ENCODE data around the gene PDE4D. TPM values are rescaled to one million over a fixed set of nuclear protein-coding genes. Genes with fewer than 3 reads are reported as not detected.
"Not testable (repeated sequence)": the region's sequence is repeated elsewhere in the genome, so short reads cannot be mapped to it uniquely, and the experiment has no call there.

PDE4D gene
- total RNA-seq, 2 experiments from 2014 or later = 68.5 to 69.8 TPM

GRCh38 chr5:59795141-59795540 lies 98.4 kb downstream of the PDE4D start:
- Mint-ChIP-seq H3K27me3 (peaks cover 4% of the 10 kb centered on the region), H3K4me1 (peaks cover 22% of the 10 kb centered on the region), H3K27ac (no peak overlapping the region), H3K9me3 (ENCODE audit: low read depth) (no peaks in the 10 kb centered on the region), H3K36me3 (ENCODE audit: low read depth) (no peaks in the 10 kb centered on the region), H3K4me3 (no peak overlapping the region)
- no peak for DNase-seq
- ChIA-PET POLR2A (no interaction called here), CTCF (interaction anchor here (0.6 to 0.9 kb wide), 2 partner anchors 560 to 760 kb away, joined by 3 to 4 read pairs; no protein-coding TSS in a partner anchor)
- intact Hi-C loops (cut with DNase I, micrococcal nuclease) = no loop called here
- no peak for ATAC-seq

GRCh38 chr5:59792983-59793585 lies 100.4 kb downstream of the PDE4D start:
- Mint-ChIP-seq H3K9me3 (ENCODE audit: low read depth) (no peaks in the 10 kb centered on the region), H3K27me3 (peaks cover 6% of the 10 kb centered on the region), H3K4me1 (peaks cover 25% of the 10 kb centered on the region), H3K4me3 (no peak overlapping the region), H3K27ac (no peak overlapping the region), H3K36me3 (ENCODE audit: low read depth) (no peaks in the 10 kb centered on the region)
- CTCF ChIA-PET = no interaction called here
- DNase-seq (no peak), ATAC-seq (no peak)
- POLR2A ChIA-PET = interaction anchor here (0.6 kb wide), 1 partner anchor 49 kb away, joined by 5 read pairs; no protein-coding TSS in a partner anchor
- intact Hi-C loops (cut with DNase I, micrococcal nuclease) = no loop called here

DNA sequence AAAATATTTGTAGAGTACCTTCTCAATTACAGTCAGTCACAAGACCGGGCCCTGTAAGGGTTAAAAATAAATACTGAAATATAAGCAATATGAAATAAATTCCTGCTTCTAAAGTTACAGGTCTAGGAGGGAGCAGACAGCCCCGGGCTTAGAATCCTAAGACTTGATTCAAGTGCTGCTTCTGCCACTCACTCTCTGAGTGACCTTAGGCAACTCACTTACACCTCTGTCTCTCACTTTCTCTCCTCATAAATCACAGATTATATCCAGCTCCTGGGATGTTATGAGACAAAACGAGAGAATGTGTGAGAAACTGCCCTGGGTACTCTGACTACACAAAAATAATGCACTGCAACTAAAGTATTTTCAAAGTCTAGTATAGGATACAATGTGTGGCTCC lies 101.9 kb downstream of the PDE4D start:
- Mint-ChIP-seq H3K27me3 (peaks cover 10% of the 10 kb centered on the region), H3K4me3 (no peak overlapping the region), H3K4me1 (peaks cover 25% of the 10 kb centered on the region), H3K9me3 (ENCODE audit: low read depth) (no peaks in the 10 kb centered on the region), H3K36me3 (ENCODE audit: low read depth) (no peaks in the 10 kb centered on the region), H3K27ac (no peak overlapping the region)
- POLR2A ChIA-PET = no interaction called here
- intact Hi-C loops (cut with DNase I, micrococcal nuclease) = loop anchor here in 1 of 2 experiments (2.0 kb wide), 1 partner anchor 31 kb away; no protein-coding TSS in a partner anchor
- DNase-seq (no peak), ATAC-seq (no peak)
- CTCF ChIA-PET = interaction anchor here (0.9 to 1.8 kb wide), 2 partner anchors 18 to 895 kb away, joined by 3 to 6 read pairs; no protein-coding TSS in a partner anchor

DNA sequence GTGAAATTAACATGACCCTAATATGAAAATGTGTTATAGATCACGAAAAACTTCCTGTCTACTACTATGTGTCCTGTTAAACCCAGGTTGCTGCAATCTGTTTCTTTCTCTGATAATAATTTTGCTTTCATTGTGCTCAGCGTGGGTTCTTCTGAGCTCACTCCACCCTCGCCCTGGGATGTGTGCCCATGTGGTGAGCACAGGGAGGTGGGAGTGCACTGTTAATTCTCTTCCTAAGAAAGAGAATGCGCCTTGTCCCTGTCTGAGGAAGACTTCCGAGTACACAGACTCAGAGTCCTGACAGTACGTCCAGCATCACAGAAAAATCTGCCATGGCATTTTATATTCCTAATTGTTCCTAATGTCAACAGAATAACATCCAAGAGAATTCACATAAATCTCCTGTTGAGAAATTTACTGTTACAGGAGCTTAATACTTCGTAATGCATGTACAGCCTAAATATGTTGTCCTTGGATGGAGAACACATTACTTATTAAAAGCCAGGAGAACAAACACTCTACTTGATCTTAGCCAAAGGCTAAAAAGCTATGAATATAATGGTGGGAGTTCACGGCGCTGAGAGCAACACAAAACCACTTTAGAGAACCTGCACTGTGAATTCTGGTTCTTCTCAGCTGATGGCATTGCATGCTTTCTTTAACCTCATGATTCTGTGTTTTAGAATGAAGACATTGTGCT lies 102.6 kb downstream of the PDE4D start:
- CTCF ChIA-PET = interaction anchor here (0.9 to 2.6 kb wide), 3 partner anchors 9 to 896 kb away, joined by 3 to 18 read pairs (median 6); no protein-coding TSS in a partner anchor
- DNase-seq (no peak), ATAC-seq (peak; percentile 45)
- intact Hi-C loops (cut with DNase I, micrococcal nuclease) = loop anchor here in 1 of 2 experiments (2.0 kb wide), 1 partner anchor 30 kb away; no protein-coding TSS in a partner anchor
- Mint-ChIP-seq H3K36me3 (ENCODE audit: low read depth) (no peaks in the 10 kb centered on the region), H3K4me1 (peaks cover 25% of the 10 kb centered on the region), H3K9me3 (ENCODE audit: low read depth) (no peaks in the 10 kb centered on the region), H3K27me3 (peaks cover 14% of the 10 kb centered on the region), H3K4me3 (peak overlapping the region; percentile 55), H3K27ac (peak overlapping the region; percentile 82)
- POLR2A ChIA-PET = no interaction called here

GRCh38 chr5:59790376-59790775 lies 103.2 kb downstream of the PDE4D start:
- intact Hi-C loops (cut with DNase I, micrococcal nuclease) = loop anchor here in 1 of 2 experiments (2.0 kb wide), 1 partner anchor 30 kb away; no protein-coding TSS in a partner anchor
- H3K4me1 Mint-ChIP-seq = peaks cover 25% of the 10 kb centered on the region
- peak overlapping the region; percentile 55 for H3K4me3 Mint-ChIP-seq
- no peaks in the 10 kb centered on the region for H3K9me3 Mint-ChIP-seq (ENCODE audit: low read depth)
- POLR2A ChIA-PET = no interaction called here
- no peaks in the 10 kb centered on the region for H3K36me3 Mint-ChIP-seq (ENCODE audit: low read depth)
- ATAC-seq (peak; percentile 82), DNase-seq (no peak)
- CTCF ChIA-PET = interaction anchor here (1.8 to 2.6 kb wide), 2 partner anchors 9 to 20 kb away, joined by 6 to 18 read pairs; no protein-coding TSS in a partner anchor
- H3K27me3 Mint-ChIP-seq = peaks cover 16% of the 10 kb centered on the region
- peak overlapping the region; percentile 82 for H3K27ac Mint-ChIP-seq

- POLR2A ChIA-PET = no interaction called here
- CTCF ChIA-PET = interaction anchor here (0.6 to 3.3 kb wide), 6 partner anchors 10 to 64 kb away, joined by 3 to 18 read pairs (median 4); no protein-coding TSS in a partner anchor
- no peak for DNase-seq
These were observed 103.6 kb downstream of the PDE4D start for GRCh38 chr5:59789894-59790293.

DNA sequence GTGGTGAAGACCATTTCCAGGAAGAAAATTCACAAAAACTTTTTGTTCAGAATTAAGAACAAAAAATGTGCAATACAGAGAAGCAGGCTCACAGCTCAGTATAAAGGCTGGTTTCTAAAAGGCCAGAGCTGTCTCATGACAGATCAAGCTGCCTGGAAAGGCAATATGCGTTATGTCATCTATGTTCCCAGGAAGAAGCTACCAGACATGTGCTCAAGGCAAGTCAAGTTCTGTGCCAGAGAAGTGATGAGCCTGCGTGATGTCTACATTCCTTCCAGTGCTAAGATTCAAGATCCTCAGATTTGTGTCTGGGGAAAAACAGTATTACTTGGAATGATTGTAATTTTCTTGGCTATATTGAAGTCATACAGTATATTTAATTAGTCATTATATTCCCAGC lies 104.3 kb downstream of the PDE4D start:
- no peaks in the 10 kb centered on the region for H3K9me3 Mint-ChIP-seq (ENCODE audit: low read depth)
- H3K4me1 Mint-ChIP-seq = peaks cover 26% of the 10 kb centered on the region
- H3K36me3 Mint-ChIP-seq (ENCODE audit: low read depth) = no peaks in the 10 kb centered on the region
- no peak overlapping the region for H3K27ac Mint-ChIP-seq
- no peak for ATAC-seq
- intact Hi-C loops (cut with DNase I, micrococcal nuclease) = no loop called here
- DNase-seq = no peak
- H3K27me3 Mint-ChIP-seq = peaks cover 17% of the 10 kb centered on the region
- ChIA-PET POLR2A (no interaction called here), CTCF (interaction anchor here (0.6 to 3.3 kb wide), 4 partner anchors 10 to 24 kb away, joined by 3 to 18 read pairs (median 10); no protein-coding TSS in a partner anchor)
- no peak overlapping the region for H3K4me3 Mint-ChIP-seq

More at GRCh38 chr5:59789894-59790293, 103.6 kb downstream of the PDE4D start:
- H3K9me3 Mint-ChIP-seq (ENCODE audit: low read depth) = no peaks in the 10 kb centered on the region
- H3K4me3 Mint-ChIP-seq = peak overlapping the region; percentile 18
- H3K27me3 Mint-ChIP-seq = peaks cover 17% of the 10 kb centered on the region
- intact Hi-C loops (cut with DNase I, micrococcal nuclease) = loop anchor here in 1 of 2 experiments (2.0 kb wide), 1 partner anchor 29 kb away; no protein-coding TSS in a partner anchor
- no peak for ATAC-seq
- H3K4me1 Mint-ChIP-seq = peaks cover 26% of the 10 kb centered on the region
- H3K36me3 Mint-ChIP-seq (ENCODE audit: low read depth) = no peaks in the 10 kb centered on the region
- H3K27ac Mint-ChIP-seq = peak overlapping the region; percentile 78

GRCh38 chr5:59786334-59786805 lies 107.2 kb downstream of the PDE4D start:
- DNase-seq (no peak), ATAC-seq (no peak)
- peaks cover 19% of the 10 kb centered on the region for H3K4me1 Mint-ChIP-seq
- H3K27ac Mint-ChIP-seq = no peak overlapping the region
- no peaks in the 10 kb centered on the region for H3K9me3 Mint-ChIP-seq (ENCODE audit: low read depth)
- no peaks in the 10 kb centered on the region for H3K36me3 Mint-ChIP-seq (ENCODE audit: low read depth)
- POLR2A ChIA-PET = no interaction called here
- H3K4me3 Mint-ChIP-seq = no peak overlapping the region
- peaks cover 15% of the 10 kb centered on the region for H3K27me3 Mint-ChIP-seq
- intact Hi-C loops (cut with DNase I, micrococcal nuclease) = no loop called here
- CTCF ChIA-PET = interaction anchor here (3.3 kb wide), 1 partner anchor 9 kb away, joined by 18 read pairs; no protein-coding TSS in a partner anchor

DNA sequence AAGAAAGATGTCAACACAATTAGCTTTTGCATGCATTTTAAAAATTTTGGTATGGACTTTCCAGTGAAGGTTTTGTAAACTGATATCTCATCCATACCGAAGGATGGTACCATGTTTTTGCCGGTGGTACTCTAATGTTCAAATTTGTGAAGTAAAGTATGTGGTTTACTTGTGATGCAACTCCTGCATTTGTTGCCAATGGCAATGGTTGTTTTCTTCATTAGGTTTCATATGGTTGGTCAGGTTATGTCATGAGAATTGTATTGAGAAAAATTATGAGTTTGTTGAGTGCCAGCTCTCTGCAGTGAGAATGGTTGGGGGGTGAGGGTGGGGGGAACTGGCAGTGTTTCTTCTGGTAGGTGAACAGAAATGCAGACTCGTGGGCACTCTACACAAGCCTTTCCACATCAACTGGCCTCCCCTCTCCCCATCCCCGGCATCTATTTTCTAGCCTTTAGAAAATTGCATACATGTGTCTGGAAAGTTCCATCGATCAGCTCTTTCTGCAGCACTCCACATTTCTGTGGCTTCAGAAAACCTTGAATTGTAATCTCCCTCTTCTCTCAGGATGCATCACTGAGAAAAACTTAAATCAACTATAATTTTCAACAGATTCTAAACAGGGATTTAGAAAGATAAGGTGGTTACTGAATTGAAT lies 107.7 kb downstream of the PDE4D start:
- ChIA-PET POLR2A (interaction anchor here (0.7 kb wide), 1 partner anchor 345 kb away, joined by 3 read pairs; no protein-coding TSS in a partner anchor), CTCF (interaction anchor here (1.0 kb wide), 1 partner anchor 14 kb away, joined by 4 read pairs; no protein-coding TSS in a partner anchor)
- Mint-ChIP-seq H3K36me3 (ENCODE audit: low read depth) (no peaks in the 10 kb centered on the region), H3K27ac (no peak overlapping the region), H3K4me3 (no peak overlapping the region), H3K9me3 (ENCODE audit: low read depth) (no peaks in the 10 kb centered on the region), H3K4me1 (peaks cover 14% of the 10 kb centered on the region), H3K27me3 (peaks cover 13% of the 10 kb centered on the region)
- no peak for ATAC-seq
- no peak for DNase-seq
- intact Hi-C loops (cut with DNase I, micrococcal nuclease) = no loop called here

- POLR2A ChIA-PET; intact Hi-C loops (cut with DNase I, micrococcal nuclease); H3K36me3 Mint-ChIP-seq (ENCODE audit: low read depth); H3K4me1 Mint-ChIP-seq; H3K4me3 Mint-ChIP-seq; H3K9me3 Mint-ChIP-seq (ENCODE audit: low read depth); DNase-seq; ATAC-seq: not testable (repeated sequence)
- CTCF ChIA-PET = interaction anchor here (0.7 to 1.6 kb wide), 2 partner anchors 111 to 394 kb away, joined by 3 to 5 read pairs; no protein-coding TSS in a partner anchor
- Mint-ChIP-seq H3K27me3 (peaks cover 13% of the 10 kb centered on the region), H3K27ac (peak overlapping the region; percentile 51)
These were observed 108.8 kb downstream of the PDE4D start for GRCh38 chr5:59784708-59785107.

GRCh38 chr5:59783264-59783663 lies 110.3 kb downstream of the PDE4D start:
- Mint-ChIP-seq H3K4me3 (no peak overlapping the region), H3K4me1 (peaks cover 4% of the 10 kb centered on the region), H3K27me3 (peaks cover 13% of the 10 kb centered on the region), H3K27ac (no peak overlapping the region), H3K9me3 (ENCODE audit: low read depth) (no peaks in the 10 kb centered on the region), H3K36me3 (ENCODE audit: low read depth) (no peaks in the 10 kb centered on the region)
- no peak for ATAC-seq
- ChIA-PET POLR2A (no interaction called here), CTCF (no interaction called here)
- intact Hi-C loops (cut with DNase I, micrococcal nuclease) = no loop called here
- DNase-seq = no peak

All from activated CD4-positive, alpha-beta T cell treated with anti-CD3 and anti-CD28 coated beads for 36 hours (primary cell).